Measurements from ENCODE around the gene RNF214.

GRCh38 chr11:117229931-117230285 lies 2.6 kb upstream of the RNF214 start:
- TF ChIP-seq CTCF (conservative IDR thresholded peaks at IDR 0.05 in 1 of 2, IDR thresholded peaks at IDR 0.05 in 1 of 2; ENCODE audit: low read depth in 1 of 2, low read length in 2 of 2) (no peak), EZH2 (IDR thresholded peaks at IDR 0.05; ENCODE audit: low read length, missing control alignments) (no peak)
